HG03097 (cell line): ENCODE results near the gene TMEM53.

Source experiments
- ATAC-seq: cut with Tn5 transposase; IDR thresholded peaks from one replicate; pipeline ENCODE4 v1.9.1; 2021; ENCODE audit not compliant: unreplicated experiment, low FRiP score

TMEM53 gene

DNA sequence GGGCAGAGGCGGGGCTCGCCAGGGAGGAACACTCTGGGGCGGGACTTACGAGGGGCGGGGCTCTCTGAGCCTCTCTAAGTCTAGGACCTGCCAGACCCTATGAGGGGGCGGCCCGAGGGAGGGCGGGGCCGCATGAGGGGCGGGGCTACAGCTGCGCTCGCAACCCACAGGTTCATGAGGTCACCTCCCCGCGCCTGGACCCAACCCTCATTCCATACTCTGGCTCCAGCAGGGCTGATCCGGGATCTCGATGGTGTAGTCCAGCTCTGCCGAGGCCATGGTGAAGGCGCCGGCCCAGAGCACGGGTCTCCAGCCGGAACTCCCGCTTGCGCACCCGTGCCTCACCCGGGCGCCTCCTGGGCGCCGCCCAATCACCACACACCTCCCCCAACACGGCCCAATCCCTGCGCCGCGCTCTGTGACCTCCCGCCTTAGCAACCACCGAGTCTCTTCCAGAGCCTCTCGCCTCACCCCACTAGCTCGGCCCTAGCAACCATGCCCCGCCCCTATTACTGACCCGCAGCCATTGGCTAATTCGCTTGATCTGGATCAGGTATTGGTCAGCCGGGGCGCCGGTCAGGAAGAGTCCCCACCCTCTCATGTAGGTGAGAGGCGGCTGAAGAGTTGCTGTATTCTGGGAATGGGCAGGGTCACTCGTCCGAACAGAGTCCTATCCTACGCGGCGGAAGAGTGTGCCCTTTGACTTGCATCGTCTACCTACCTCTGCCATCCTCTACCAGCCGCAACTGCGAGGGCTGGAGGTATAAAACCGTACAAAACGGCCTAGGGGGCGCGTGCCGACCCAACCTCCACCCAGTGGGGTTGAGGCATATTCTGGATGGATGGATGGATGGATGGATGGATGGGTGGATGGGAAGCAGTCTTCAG is at the start of gene TMEM53, which contains the start of gene ARMH1:
TMEM53 (minus strand) TSS at position 369 of the 888 bp plus-strand sequence; CDS start at position 279, 90 bp downstream.
ARMH1 (plus strand) TSS at position 602 of the 888 bp plus-strand sequence. CDS start 14,984 bp downstream, outside the sequence.
- peak; percentile 85 for ATAC-seq

DNA sequence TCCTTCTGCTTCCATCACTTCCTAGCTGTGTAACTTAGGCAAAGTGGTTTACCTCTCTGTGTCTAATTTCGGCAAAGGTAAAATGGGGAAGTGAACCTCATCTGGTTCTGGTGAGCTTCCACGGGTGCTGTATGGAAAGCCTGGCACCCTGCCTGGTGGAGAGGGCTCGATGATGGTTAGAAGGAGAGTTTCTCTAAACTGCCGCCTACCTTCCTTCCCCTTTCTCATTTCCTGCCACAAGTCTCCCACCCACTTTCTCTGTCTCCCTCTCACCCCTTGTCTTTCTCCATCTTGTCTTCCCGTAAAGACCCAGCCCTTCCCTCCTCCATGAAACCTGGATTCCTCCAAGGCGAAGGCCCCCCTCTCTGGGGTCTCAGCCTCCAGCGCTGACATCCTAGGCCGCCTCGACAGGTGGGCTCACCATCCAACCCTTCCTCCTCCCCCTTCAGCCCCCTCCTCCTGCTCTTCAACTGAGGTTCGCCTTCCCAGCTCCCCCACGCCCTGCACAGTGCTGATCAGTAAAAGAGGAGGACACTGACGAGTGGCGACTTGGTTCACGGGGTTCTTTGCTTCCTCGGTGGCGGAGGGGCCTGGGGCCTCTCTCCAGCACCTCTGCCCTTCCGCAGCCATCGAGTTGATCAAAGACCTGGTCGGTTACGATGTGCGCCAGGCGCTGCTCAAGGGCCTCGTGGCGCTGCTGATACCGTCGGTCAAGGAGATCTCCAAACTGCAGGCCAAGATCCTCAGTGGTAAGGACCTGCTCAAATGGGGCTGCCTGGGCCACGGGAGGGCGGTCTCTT is 49.4 kb upstream of the TMEM53 start:
- ATAC-seq = no peak

DNA sequence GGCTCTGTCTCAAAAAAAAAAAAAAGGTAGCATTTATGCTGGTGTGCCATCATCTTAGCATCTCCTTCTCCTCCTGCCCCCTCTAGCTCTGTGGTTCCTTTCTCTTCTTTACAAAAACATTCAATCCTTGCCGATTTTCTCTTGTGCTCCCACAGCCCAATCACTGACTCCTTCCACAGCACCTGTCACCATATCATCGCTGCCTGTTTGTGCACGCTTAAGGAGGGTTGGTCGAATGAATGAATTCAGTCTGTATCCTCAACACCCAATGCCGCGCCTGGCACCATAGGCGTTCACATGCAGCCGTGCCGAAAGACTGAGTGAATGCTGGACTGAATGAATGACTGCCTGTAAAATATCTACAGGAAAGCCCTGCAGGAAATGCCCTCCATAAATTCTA is 48.8 kb upstream of the TMEM53 start:
- ATAC-seq = no peak

DNA sequence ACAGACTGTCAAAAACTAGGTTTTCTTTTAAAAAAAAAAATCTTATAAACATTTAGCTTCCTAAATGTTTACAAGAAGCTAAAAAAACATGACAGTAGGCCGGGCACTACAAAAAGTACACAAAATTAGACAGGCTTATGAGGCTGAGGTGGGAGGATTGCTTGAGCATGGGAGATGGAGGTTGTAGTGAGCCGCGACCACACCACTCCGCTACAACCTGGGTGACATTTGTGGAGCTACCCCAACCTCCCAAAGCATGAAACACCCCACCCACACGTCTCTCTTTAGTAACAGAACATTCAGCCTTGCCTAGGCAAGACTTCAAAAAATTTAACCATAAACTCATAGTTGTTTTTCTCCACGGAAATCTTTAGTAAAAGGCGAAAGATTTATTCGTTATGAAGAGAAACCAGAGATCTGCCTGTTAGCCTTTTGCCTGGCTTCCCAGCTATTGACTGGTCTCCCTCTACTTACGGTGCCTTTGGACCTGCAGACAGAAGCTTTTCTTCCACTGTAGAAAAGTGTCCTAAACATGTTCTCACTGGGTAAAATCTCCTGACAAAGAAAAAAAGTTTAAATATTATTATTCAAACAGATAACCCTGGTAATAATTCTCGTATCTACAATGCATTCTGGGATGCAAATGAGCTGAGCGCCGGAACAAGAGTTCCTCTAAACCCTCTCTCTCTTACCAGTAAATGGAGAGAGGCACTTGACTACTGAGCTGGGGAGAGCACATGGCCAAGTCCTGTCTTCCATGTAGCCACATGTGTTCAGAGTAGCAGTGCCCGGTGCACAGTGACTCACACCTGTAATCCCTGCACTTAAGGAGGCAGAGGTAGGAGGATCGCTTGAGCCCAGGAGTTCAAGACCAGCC is 47.4 kb upstream of the TMEM53 start:
- peak; percentile 76 for ATAC-seq

DNA sequence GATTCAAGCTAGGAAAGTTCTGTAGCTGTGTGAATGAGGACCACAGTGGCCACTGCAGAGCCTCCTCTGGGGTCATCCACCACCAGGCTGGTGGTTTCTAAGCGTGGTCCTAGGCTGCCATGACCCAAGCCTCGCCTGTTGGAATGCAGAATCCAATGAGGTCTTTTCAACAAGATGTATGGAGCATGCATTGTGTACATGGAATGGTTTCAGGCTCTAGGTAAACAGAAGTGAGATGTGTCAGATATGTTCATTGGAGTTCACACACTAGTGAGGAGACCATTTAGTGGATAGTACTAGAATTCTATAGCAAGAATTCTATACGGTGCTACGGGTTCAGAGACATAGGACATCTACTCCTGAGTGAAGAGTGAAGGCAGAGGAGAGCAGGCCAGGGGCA is 46.0 kb upstream of the TMEM53 start:
- ATAC-seq = no peak

DNA sequence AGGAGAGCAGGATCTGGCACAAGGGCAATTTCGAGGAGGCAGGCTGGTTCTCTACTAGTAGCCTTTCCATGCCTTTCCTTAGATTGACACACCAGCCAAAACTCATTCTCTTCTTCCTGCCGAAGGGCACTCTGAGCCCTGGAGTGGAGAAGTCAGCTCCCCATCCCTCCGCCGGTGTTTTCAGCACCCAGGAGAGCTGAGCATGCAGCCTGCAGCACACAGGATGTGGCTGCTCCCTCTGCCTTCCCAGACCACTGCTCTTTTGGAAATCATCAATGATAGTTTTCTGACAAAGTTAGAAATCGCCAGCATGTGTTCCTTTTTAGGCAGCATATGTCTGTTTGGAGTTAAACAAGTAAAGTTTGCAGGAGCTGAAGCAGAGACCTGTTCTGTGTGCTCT is 45.0 kb upstream of the TMEM53 start:
- no peak for ATAC-seq

DNA sequence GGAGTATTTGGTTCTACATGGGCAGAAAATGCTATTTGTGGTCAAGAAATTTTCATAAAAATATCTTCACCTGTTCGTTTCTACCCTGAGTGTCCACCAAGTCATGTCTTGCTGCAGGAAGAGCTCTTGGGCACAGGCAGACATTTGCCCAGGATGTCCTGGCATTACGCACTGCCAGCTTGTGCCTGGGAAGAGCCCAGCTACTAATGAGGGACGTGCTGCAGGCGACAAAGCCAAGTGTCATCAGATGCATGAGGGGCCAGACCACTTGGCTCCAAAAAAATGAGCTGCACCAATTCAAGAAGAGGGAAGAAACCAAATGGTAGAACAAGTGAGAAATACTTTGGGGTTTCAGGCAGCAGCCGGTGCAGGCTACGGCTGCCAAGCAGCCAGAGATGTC is 43.8 kb upstream of the TMEM53 start:
- ATAC-seq = no peak

DNA sequence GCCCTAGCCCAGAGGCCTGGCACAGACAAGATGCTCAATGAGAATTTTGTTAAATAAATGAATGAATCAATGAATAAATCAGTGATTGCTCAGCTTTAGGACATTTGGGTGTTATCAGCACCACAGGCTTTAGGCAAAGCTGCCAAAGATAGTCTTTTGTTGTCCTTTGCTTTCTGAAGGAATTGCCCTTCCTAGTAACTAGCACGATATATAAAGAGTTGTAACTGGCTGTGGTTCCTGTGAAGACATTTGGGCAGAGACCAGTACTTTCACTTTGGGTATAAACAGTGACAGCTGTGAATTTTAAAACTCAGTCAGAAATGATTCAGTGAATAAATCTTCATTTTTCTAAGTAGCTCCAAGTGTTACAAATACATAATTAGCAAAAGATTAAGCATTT is 43.4 kb upstream of the TMEM53 start:
- ATAC-seq = no peak

DNA sequence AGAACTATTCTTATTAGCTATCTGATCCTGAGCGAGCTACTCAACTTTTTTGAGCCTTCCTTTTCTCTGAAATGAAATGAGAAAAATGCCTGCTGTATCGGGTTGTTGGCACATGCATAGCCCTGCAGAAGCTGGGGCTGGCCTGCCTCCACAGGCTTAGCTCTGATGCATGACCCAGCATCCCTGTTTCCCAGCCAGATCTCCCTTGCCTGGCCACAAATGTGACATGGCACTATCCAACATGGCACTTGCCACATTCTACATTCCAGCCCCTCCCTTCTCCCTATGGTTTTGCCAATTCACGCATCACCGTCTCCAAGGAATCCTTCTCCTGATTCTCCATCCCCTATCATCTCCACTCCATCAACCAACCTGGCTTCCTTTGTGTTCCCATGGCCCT is 42.9 kb upstream of the TMEM53 start:
- ATAC-seq = no peak

DNA sequence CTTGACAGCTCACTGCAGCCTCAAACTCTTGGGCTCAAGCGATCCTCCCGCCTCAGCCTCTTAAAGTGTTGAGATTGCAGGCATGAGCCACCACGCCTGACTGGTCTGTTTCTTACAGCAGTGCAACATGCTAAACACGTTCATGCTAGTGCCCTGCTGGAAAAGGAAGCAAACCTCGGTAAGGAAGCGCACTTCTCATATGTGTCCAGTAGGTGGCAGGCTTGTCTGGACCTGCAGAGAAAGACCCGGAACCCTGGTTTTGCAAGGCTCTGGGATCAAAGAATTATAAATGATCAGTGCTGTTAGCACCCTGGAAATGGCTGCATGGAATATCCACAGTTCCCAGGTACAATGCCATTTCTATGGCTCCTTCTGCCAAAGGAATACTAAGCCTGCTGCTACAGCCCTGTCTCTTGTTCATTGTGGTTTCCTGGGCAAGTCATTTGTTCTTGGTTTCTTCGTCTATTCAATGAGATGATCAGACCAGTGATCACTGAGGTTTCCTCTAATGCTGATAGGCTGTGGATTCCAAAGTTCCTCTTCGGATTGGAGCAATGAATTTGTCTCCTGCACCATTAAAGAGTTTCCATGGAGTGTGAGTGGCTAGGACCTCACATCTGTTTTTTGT is 40.8 kb upstream of the TMEM53 start:
- ATAC-seq = no peak

DNA sequence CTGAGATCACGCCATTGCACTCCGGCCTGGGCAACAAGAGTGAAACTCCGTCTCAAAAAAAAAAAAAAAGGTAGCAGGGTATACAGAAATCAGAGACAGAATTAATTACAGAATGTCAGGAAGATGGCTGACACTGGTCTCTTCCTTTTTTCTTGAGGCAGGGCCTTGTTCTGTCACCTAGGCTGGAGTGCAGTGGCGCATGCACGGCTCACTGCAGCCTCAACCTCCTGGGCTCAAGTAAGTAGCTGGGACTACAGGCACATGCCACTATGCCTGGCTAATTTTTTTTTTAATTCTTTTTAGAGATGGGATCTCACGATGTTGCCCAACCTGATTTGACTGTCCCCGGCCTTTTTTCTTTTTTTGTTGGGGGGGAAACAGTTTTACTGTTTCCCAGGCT is 40.3 kb upstream of the TMEM53 start:
- no peak for ATAC-seq

DNA sequence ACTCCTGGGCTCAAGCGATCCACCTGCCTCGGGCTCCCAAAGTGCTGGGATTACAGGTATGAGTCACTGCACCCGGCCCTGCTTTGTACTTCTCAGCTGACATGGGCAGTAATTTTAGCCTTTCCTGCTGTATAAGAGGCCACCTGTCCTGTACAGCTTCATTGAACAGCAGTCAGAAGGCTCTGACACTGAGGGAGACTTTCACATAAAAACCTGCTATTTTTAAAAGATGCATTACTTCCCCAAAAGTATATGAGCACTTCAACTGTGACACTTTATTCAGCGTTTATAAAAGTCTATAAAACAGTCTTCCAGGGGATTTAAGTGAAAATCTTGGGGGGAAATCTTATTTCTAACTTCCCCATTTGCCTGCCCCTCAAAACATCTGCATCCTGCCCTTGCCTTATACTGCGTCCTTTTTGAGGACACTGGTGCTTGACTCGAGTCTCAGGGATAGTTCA is 39.1 kb upstream of the TMEM53 start:
- ATAC-seq = no peak

DNA sequence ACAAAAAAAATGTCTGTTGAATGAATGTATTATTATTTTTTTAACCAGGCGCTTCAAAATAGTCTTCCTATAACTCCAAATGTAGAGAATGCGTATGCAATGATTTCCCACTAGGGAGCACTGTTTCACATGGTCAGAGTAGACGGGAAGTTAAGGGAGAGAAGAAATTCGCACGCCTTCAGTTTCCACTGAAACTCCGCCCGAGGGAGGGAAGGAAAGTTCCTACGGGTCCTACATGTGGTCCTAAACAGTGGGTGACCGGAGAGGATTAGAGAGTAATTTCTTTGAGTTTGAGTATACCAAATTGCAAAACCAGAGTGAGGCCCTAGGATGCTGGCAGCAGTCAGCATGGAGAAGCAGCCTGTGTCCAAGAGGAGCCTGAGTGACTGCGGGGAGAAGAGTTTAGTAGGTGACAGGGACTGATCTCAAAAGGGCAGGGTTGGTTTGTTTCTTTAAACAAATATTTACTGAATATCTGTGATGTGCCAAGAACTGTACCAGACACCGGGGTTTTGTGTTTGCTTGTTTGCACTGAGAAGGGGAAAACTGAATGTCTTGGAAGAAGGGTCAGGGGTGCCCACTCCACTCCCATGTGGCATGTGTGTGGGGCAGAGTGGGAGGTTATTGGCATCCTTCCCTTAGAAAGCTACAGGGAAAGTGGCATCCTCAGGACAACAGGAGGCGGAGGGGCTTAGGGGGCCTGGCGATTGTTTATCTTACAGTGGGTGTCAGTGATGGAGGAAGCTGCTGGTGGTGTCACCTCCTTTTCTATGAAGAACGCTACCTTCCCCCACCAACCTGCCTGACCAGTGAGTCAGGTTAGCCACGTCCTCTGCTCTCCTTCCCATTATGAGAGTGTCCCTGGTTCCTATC is 33.9 kb upstream of the TMEM53 start:
- ATAC-seq = no peak

DNA sequence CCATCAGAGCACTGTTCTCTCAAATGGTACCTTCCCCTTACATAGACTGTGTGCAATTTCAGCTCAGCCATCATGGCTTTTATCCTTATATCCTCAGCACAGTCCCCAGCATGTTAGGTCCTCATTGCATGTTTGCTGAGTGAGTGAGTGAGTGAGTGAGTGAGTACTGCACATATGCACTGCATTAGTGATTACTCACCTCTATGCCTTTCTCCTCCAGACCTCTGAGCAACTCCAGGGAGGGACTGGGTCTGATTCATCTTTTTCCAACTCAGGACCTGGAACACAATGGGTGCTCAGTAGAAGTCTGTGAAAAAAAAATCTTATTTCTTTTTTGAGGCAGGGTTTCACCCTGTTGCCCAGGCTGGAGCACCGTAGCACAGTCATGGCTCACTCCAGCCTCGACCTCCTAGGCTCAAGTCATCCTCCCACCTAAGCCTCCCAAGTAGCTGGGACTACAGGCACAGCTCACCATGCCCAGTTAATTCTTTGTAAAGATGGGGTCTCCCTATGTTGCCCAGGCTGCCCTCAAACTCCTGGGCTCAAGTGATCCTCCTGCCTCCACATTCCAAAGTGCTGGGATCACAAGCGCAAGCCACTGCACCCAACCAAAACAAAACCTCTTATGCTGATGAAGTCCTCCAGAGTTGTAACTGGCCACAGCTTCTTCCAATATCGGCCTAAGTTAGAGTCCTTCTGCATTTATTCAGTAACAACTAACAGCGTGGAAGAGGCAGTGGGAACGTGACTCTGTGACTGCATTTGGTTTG is 33.0 kb upstream of the TMEM53 start:
- no peak for ATAC-seq

DNA sequence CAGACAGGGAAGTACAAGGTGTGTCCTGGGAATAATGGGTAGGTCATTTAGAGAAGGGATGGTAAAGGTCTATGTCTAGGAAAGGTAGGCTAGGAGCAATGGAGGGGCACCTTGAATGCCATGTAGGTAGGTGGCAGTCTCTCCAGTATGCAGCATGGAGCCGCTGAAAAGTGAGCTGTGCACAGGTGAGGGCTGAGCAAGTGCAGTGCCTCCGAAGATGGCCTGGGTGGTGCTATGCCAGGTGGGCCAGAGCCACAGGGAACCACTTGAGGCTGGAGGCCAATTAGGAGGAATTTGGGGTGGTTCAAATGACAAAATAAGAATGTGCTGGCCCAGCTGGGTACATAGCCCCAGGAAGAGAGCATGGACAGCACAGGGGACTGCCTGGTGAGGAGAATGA is 31.7 kb upstream of the TMEM53 start:
- ATAC-seq = no peak

DNA sequence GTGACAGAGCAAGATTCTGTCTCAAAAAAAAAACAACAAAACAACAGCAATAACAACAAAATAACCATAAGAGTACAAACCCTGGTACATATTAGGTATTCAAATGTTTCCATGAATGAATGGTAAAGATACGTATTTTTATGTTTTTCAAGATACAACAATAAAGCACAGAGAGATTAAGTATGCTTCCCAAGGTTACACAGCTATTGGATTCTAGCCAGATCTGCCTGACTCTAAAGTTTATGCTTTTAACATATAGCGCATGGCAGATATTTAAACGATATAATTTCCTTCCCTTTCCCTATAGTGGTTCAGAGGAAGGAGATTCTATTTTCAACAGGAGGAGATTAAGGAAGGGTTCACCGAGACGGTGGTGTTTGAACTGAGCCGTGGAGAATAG is 31.2 kb upstream of the TMEM53 start:
- no peak for ATAC-seq

DNA sequence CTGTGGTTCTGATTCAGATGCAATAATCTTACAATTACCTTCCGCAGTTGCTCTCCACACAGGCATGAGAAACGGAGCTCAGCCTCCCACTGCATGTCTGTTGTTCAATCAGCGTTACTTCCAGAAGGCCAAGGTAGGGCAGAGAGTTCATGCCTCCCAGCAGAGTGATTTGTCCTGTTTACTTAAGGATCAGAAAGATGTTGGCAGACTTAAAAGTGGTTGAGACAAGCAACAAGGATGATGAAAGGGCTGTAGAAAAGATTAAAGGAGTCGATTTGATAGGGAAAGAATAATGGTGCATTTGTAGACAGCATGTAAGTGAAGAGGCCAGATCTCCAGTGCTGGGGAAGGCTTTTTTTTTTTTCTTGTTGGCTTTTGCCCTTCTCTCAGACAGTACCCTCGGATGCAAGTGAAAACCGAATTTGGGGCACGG is 26.9 kb upstream of the TMEM53 start:
- no peak for ATAC-seq

DNA sequence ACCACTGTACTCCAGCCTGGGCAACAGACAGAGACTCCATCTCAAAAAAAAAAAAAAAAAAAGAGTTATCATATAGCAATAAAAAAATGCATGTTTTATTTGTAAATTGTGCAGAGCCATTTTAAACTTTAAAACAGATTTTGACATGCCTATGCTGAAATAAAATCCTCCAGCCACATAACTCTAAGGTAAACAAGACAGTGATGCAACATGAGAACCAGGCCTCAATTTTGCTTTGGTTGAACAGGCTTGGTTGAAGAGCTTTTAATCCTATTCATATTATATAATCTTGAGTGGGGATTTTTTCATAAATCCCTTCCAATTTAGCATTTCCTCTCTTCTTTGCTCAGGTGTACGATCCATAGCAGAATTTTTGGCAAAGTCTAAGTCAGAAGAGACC is 26.3 kb upstream of the TMEM53 start:
- ATAC-seq = no peak
